GM12891 (cell line): ENCODE results near the gene SSNA1.

ENCODE experiments used
- PAX5 ChIP-seq: IDR thresholded peaks from 2 replicates; pipeline ENCODE4 v1.6.1; 2011; ENCODE audit warnings: low read length, moderate library complexity, mild to moderate bottlenecking; ENCODE audit not compliant: insufficient read depth, severe bottlenecking
- POLR2A ChIP-seq: IDR thresholded peaks from 2 replicates; pipeline ENCODE4 v1.6.1; 2011; ENCODE audit warnings: low read depth, low read length, control low read depth
- POLR2AphosphoS5 ChIP-seq: IDR thresholded peaks from 2 replicates; pipeline ENCODE4 v1.6.1; 2011; ENCODE audit warnings: low read depth, low read length, control low read depth
- POU2F2 ChIP-seq: IDR thresholded peaks from 2 replicates; pipeline ENCODE4 v1.6.1; 2011; ENCODE audit warnings: low read depth, mild to moderate bottlenecking, control low read depth, low read length, moderate library complexity
- SPI1 ChIP-seq: IDR thresholded peaks from 2 replicates; pipeline ENCODE4 v1.6.1; 2011; ENCODE audit warnings: low read depth, low read length, control low read depth
- TAF1 ChIP-seq: IDR thresholded peaks from 2 replicates; pipeline ENCODE4 v1.6.1; 2011; ENCODE audit warnings: low read depth, low read length, control low read depth

DNA sequence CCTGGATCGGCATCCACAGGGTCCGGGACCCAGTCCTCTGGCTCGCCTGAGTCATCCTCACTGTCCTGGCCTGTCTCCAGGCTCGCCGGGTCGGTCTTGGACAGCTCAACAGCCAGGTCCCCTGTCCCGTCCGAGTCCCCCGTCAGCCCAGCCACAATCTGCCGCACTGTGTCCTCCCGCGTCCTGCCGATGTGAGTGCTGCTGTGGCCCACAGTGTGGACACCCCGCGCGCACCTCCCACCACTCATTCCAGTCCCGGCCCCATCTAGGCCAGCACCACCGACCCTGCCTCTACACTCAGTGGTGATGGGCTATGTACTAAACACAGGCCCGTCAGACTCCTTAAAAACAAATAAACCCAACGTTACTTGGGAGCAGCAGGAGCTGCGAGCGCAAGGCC, 6.8 kb upstream of the SSNA1 start:
- TF ChIP-seq POLR2AphosphoS5 = no peak
- TF ChIP-seq POLR2A = no peak
- TF ChIP-seq SPI1 = no peak
- TF ChIP-seq PAX5 = no peak
- TF ChIP-seq TAF1 = no peak
- no peak for TF ChIP-seq POU2F2
